Measurements from ENCODE around the gene PLEKHG5. TPM values are rescaled to one million over a fixed set of nuclear protein-coding genes. Genes with fewer than 3 reads are reported as not detected.

Gene PLEKHG5
- total RNA-seq, 1 donor from 2014 or later: 18.5 TPM

DNA sequence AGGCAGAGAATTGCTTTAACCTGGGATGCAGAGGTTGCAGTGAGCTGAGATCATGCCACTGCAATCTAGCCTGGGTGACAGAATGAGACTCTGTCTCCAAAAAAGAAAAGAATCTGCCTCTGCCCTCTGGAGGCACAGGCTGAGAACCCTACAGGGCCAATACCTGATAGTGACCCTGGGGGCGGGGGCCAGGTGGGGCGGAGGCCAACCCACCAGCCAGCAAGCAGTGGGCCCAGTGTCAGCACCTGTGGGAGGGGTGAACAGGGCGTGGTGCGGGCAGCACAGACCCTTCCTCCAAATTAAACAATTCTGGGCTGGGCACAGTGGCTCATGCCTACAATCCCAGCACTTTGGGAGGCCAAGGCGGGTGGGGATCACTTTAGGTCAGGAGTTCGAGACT lies 19.0 kb upstream of the PLEKHG5 start:
- DNase-seq (ENCODE audit: low spot score): no peak

GRCh38 chr1:6509919-6510291 lies 18.4 kb upstream of the PLEKHG5 start:
- DNase-seq (ENCODE audit: low spot score): no peak

GRCh38 chr1:6509220-6509918 lies 17.9 kb upstream of the PLEKHG5 start:
- DNase-seq (ENCODE audit: low spot score): no peak

GRCh38 chr1:6508816-6509189 lies 17.3 kb upstream of the PLEKHG5 start:
- no peak for DNase-seq (ENCODE audit: low spot score)

- no peak for DNase-seq (ENCODE audit: low spot score)
Measured at GRCh38 chr1:6508154-6508815, 16.8 kb upstream of the PLEKHG5 start.

GRCh38 chr1:6507461-6507911 lies 16.0 kb upstream of the PLEKHG5 start:
- no peak for DNase-seq (ENCODE audit: low spot score)

GRCh38 chr1:6507037-6507428 lies 15.6 kb upstream of the PLEKHG5 start:
- no peak for DNase-seq (ENCODE audit: low spot score)

DNA sequence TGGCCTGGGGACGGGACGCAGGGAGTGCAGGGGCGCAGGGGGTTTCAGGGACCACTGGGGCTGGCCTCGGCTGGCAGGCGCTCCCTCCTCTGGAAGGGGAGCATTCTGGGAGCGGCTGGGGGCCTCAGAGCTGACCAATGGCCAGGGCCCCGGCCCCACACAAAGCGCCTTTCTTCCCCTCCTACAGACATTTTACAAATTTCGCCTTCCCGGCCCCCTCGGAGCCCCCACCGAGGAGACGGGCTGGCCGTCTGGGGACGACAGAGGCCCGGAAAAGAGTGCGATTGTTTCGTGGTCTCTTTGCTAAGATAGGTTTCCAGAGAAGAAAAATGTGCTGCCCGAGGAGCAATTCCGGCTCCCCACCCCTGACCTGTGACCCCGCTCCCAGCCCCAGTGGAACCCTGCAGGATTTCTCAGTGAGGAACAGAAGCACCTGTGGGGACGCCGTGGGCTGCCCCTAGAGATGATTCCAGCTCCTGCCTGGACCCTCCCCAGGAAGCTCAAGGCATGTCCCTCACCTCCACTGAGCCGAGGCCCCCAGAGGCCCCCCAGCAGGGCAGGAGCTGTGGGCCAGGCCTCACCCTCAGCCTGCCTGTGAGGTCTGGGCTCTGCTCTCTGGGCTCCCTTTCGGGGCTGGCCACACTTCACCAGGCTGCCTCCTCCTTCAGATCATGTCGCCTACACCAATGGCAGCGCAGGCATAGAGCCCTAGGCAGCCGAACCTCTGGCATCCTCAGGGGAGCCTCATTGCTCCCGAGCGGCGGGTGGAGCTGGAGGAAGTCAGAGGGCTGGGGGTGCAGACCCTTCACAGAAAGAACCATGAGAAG lies 15.0 kb upstream of the PLEKHG5 start:
- DNase-seq (ENCODE audit: low spot score): no peak

- no peak for DNase-seq (ENCODE audit: low spot score)
Measured at GRCh38 chr1:6505367-6506209, 14.1 kb upstream of the PLEKHG5 start.

- DNase-seq (ENCODE audit: low spot score): no peak
Measured at GRCh38 chr1:6504887-6505286, 13.4 kb upstream of the PLEKHG5 start.

DNA sequence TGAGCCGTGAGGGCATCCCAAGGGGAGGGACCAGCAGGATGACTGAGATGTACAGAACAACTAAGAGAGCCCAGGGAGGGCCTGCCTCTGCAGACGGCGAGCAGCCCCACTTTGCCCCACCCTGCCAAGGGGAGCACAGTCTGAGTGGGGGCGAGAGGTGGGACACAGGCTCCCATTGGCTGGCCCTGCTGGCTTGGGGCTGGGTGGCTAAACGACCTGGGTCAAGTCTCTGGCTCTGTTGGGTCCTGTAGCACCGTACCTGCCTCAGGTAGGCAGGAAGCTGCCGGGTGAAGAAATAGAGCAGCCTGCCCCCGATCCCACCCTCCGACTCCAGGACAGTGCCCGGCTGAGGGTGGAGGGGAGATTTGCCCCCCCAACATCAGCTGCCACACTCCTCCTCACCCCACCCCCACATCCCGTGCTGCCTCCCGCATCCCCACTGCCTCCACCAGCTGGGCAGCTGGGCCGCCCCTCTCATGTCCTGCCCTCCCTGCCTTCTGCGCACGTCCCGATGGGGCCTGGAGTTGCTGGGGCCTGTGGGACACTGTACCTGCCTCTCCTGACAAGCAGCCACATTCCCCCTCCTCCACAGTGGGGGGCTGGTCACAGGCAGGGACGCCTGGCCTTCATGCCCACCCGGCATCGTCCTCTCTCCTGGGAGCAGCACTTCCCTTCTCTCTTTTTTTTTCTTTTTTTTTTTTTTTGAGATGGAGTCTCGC lies 12.6 kb upstream of the PLEKHG5 start:
- no peak for DNase-seq (ENCODE audit: low spot score)

GRCh38 chr1:6502000-6502891 lies 10.8 kb upstream of the PLEKHG5 start:
- peak; percentile 44 for DNase-seq (ENCODE audit: low spot score)

- no peak for DNase-seq (ENCODE audit: low spot score)
Measured at GRCh38 chr1:6501279-6501813, 9.9 kb upstream of the PLEKHG5 start.

- DNase-seq (ENCODE audit: low spot score): no peak
Measured at GRCh38 chr1:6500544-6501278, 9.2 kb upstream of the PLEKHG5 start.

- no peak for DNase-seq (ENCODE audit: low spot score)
Measured at GRCh38 chr1:6499296-6499695, 7.8 kb upstream of the PLEKHG5 start.

GRCh38 chr1:6498576-6499111 lies 7.2 kb upstream of the PLEKHG5 start:
- no peak for DNase-seq (ENCODE audit: low spot score)

DNA sequence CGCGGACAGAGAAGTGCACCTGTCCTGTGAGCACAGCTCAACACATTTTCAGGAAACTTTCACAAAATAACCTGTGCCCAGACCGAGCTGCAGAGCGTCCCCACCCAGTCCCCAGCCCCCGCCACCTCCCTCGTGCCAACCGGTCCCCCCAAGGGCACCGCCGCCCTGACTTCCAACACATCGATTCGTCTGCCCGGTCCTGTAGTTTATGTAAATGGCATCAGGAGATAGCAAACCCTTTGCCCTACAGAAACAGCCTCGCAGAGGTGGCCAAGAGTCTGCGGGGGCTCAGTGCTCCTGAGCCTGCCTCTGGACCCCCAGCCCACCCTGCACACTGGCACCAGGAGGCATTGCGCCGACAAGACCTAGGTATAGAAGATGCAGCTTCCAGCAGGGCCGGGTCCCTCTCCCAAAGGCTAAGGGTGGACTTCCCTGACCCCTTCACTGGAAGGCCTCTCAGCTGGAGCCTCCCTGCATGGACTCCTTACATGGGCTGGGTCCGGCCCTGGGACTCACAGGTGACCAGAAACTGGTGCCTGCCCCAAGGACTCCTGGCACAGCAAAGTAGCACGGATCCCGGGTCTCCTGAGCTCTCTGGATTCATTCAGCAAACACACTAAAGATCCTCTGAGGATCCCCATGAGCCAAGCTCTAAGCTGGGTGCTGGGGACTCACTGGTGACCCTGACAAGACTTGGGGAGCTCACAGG lies 6.6 kb upstream of the PLEKHG5 start:
- DNase-seq (ENCODE audit: low spot score): no peak

- DNase-seq (ENCODE audit: low spot score): peak; percentile 50
Measured at GRCh38 chr1:6497215-6497866, 5.9 kb upstream of the PLEKHG5 start.
